Brain microvascular endothelial cell (primary cell): ENCODE measurements around the gene KCNQ1.

ENCODE experiments used
- DNase-seq: peaks from one replicate; pipeline ENCODE4 v3.0.0-alpha.2; 2020
- H3K27ac ChIP-seq: fragments of 250-450 bp; sonication (Bioruptor Pico); 2 replicates; pipeline ENCODE4 v1.5.1; 2020; ENCODE audit warnings: mild to moderate bottlenecking, moderate library complexity
- H3K27me3 ChIP-seq: fragments of 250-450 bp; sonication (Bioruptor Pico); replicated peaks from 2 replicates; pipeline ENCODE4 v1.5.1; 2020; ENCODE audit warnings: mild to moderate bottlenecking
- H3K36me3 ChIP-seq: fragments of 250-450 bp; sonication (Bioruptor Pico); replicated peaks from 2 replicates; pipeline ENCODE4 v1.5.1; 2020; ENCODE audit warnings: mild to moderate bottlenecking
- H3K4me3 ChIP-seq: 2 replicates; pipeline ENCODE4 v1.5.1; 2011; ENCODE audit warnings: low read depth, mild to moderate bottlenecking, control low read depth, low read length, moderate library complexity
- CTCF ChIP-seq: IDR thresholded peaks from 2 replicates; pipeline ENCODE4 v1.5.1; 2011; ENCODE audit warnings: low read depth, mild to moderate bottlenecking, moderate library complexity, low read length, control low read depth, inconsistent platforms; ENCODE audit errors: missing control alignments
- in situ Hi-C: cut with HindIII; loops from 2 replicates; pipeline ENCODE4 v1.10.0; 2017; ENCODE audit warnings: low sequenced_read_pairs, low pct_ligation_motif_present

The KCNQ1 gene

GRCh38 chr11:2860636-2861035 is 415.8 kb downstream of the KCNQ1 start:
- Histone ChIP-seq H3K27me3 (peaks cover 33% of the 10 kb centered on the region), H3K4me3 (no peak overlapping the region), H3K27ac (no peak overlapping the region), H3K36me3 (no peaks in the 10 kb centered on the region)
- peak; percentile 7 for DNase-seq
- in situ Hi-C loops: no loop called here
- no peak for TF ChIP-seq CTCF

- TF ChIP-seq CTCF: no peak
- Histone ChIP-seq H3K27ac (no peak overlapping the region), H3K36me3 (no peaks in the 10 kb centered on the region), H3K4me3 (no peak overlapping the region), H3K27me3 (peaks cover 33% of the 10 kb centered on the region)
- in situ Hi-C loops: no loop called here
- DNase-seq: no peak
Measured at GRCh38 chr11:2862395-2863275, 417.8 kb downstream of the KCNQ1 start.

GRCh38 chr11:2863276-2863618 is 418.4 kb downstream of the KCNQ1 start:
- DNase-seq: no peak
- no peak overlapping the region for H3K4me3 ChIP-seq
- in situ Hi-C loops: no loop called here
- no peaks in the 10 kb centered on the region for H3K36me3 ChIP-seq
- no peak for TF ChIP-seq CTCF
- peaks cover 34% of the 10 kb centered on the region for H3K27me3 ChIP-seq
- H3K27ac ChIP-seq: no peak overlapping the region

- in situ Hi-C loops: no loop called here
- DNase-seq: no peak
- H3K4me3 ChIP-seq: no peak overlapping the region
- no peak for TF ChIP-seq CTCF
- H3K27me3 ChIP-seq: peaks cover 51% of the 10 kb centered on the region
- H3K36me3 ChIP-seq: no peaks in the 10 kb centered on the region
- H3K27ac ChIP-seq: no peak overlapping the region
Measured at GRCh38 chr11:2864901-2865300, 420.1 kb downstream of the KCNQ1 start.

GRCh38 chr11:2865922-2866577 is 421.2 kb downstream of the KCNQ1 start:
- Histone ChIP-seq H3K27me3 (peaks cover 57% of the 10 kb centered on the region), H3K27ac (no peak overlapping the region), H3K4me3 (no peak overlapping the region), H3K36me3 (no peaks in the 10 kb centered on the region)
- no peak for DNase-seq
- no peak for TF ChIP-seq CTCF
- in situ Hi-C loops: no loop called here

- Histone ChIP-seq H3K27ac (no peak overlapping the region), H3K36me3 (no peaks in the 10 kb centered on the region), H3K4me3 (no peak overlapping the region), H3K27me3 (peaks cover 53% of the 10 kb centered on the region)
- no peak for TF ChIP-seq CTCF
- in situ Hi-C loops: no loop called here
- no peak for DNase-seq
Measured at GRCh38 chr11:2867142-2867541, 422.3 kb downstream of the KCNQ1 start.
